HepG2 (cell line): ENCODE results near the gene SEC63.

ENCODE experiments used
- HNRNPLL ChIP-seq: fragments of 200-400 bp; formaldehyde crosslinking; IDR thresholded peaks from 2 replicates; pipeline ENCODE4 v1.6.1; 2017; ENCODE audit warnings: mild to moderate bottlenecking, low read depth, low read length; ENCODE audit not compliant: poor library complexity, severe bottlenecking
- MEIS1 ChIP-seq: sonication (generic); formaldehyde crosslinking; IDR thresholded peaks from 2 replicates; pipeline ENCODE4 v1.9.0; 2021; ENCODE audit warnings: mild to moderate bottlenecking, missing genetic modification reagents, moderate library complexity, borderline replicate concordance
- NCOA2 ChIP-seq: sonication (generic); formaldehyde crosslinking; IDR thresholded peaks from 2 replicates; pipeline ENCODE4 v1.8.0; 2022; ENCODE audit warnings: inconsistent platforms
- POLR2AphosphoS5 ChIP-seq: IDR thresholded peaks from 2 replicates; pipeline ENCODE4 v1.6.1; 2012; ENCODE audit warnings: low read depth, low read length
- SP1 ChIP-seq, 2 experiments: fragments of 450-650 bp in 1 of 2; sonication (generic) in 1 of 2; formaldehyde crosslinking in 1 of 2; IDR thresholded peaks; 2 replicates each; pipeline versions ENCODE4 v1.4.0 to v1.6.1; 2016 to 2020; ENCODE audit warnings: missing genetic modification reagents in 1 of 2
- ZBTB21 ChIP-seq: sonication (generic); formaldehyde crosslinking; IDR thresholded peaks from 2 replicates; pipeline ENCODE4 v1.4.0; 2020; ENCODE audit warnings: missing genetic modification reagents
- ZNF264 ChIP-seq: sonication (generic); formaldehyde crosslinking; IDR thresholded peaks from 2 replicates; pipeline ENCODE4 v1.4.0; 2020; ENCODE audit warnings: missing genetic modification reagents
- ZNF337 ChIP-seq: sonication (generic); formaldehyde crosslinking; IDR thresholded peaks from 2 replicates; pipeline ENCODE4 v1.5.1; 2020; ENCODE audit warnings: missing genetic modification reagents, low read depth, mild to moderate bottlenecking, borderline replicate concordance
- TF ChIP-seq, protein P1 (sequence below): sonication (generic); formaldehyde crosslinking; IDR thresholded peaks from 2 replicates; pipeline ENCODE4 v1.5.0; 2020; ENCODE audit warnings: mild to moderate bottlenecking, missing genetic modification reagents, moderate library complexity

DNA sequence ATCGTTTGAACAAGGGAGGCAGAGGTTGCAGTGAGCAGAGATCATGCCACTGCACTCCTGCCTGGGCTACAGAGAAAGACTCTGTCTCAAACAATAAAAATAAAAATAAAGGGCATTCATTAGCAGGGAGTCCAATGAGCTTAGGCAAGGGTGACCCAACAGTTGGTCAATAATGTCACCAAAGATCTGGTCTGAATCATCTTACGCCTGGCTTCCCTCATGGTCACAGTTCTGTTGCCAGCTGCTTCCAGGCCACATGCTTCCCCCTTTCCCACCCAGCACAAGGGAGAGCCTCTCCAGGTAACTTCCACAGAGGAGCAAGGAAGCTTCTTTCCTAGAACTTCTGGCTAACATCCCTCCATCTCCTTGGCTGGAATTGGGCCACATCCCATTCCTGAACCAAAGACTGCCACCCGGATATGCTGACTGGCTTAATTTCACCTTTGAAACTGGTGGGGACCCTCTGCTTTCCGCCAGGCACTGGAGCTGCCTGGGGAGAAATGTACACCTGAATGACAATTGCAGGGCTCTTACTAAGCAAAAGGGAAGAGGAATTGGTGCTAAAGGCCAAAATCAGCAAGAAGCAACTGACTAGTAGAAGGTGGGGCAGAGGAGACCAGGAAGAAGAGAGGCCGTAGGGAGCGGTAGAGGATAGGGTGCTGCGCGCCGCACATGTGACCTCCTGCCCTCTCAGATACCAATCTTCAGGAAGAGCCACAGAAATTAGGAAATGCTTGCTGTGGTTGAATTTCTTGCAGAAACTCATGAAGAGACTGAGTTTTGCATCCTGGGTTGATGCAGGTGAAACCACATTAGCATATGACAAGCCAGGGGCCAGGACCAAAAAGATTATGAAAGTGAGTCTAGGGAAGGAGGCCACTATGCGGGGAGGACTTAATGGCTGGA lies 125.6 kb downstream of the SEC63 start:
- no peak for TF ChIP-seq SP1 (IDR thresholded peaks at IDR 0.05)
- no peak for TF ChIP-seq SP1 (CRISPR knock-in tag; IDR thresholded peaks at IDR 0.05)
- TF ChIP-seq HNRNPLL, result no peak
- TF ChIP-seq NCOA2 (CRISPR knock-in tag), result no peak
- TF ChIP-seq ZNF264 (CRISPR knock-in tag), result no peak
- TF ChIP-seq MEIS1 (CRISPR knock-in tag), result no peak
- no peak for TF ChIP-seq ZBTB21 (CRISPR knock-in tag)
- no peak for TF ChIP-seq ZNF337
- TF ChIP-seq POLR2AphosphoS5, result no peak
- TF ChIP-seq, protein P1, sequence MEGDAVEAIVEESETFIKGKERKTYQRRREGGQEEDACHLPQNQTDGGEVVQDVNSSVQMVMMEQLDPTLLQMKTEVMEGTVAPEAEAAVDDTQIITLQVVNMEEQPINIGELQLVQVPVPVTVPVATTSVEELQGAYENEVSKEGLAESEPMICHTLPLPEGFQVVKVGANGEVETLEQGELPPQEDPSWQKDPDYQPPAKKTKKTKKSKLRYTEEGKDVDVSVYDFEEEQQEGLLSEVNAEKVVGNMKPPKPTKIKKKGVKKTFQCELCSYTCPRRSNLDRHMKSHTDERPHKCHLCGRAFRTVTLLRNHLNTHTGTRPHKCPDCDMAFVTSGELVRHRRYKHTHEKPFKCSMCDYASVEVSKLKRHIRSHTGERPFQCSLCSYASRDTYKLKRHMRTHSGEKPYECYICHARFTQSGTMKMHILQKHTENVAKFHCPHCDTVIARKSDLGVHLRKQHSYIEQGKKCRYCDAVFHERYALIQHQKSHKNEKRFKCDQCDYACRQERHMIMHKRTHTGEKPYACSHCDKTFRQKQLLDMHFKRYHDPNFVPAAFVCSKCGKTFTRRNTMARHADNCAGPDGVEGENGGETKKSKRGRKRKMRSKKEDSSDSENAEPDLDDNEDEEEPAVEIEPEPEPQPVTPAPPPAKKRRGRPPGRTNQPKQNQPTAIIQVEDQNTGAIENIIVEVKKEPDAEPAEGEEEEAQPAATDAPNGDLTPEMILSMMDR, result no peak
